Fibroblast of the aortic adventitia (primary cell): ENCODE data around the gene KCNB1. TPM values are rescaled to one million over a fixed set of nuclear protein-coding genes. Genes with fewer than 3 reads are reported as not detected.

Source experiments
- DNase-seq: peaks from one replicate; pipeline ENCODE4 v3.0.0-alpha.2; 2010; ENCODE audit warnings: low read depth
- H3K4me3 ChIP-seq: 2 replicates; pipeline ENCODE4 v1.5.1; 2011; ENCODE audit warnings: low read depth, mild to moderate bottlenecking, control low read depth, low read length, moderate library complexity
- total RNA-seq: library from RNA; depleted of rRNA; stranded (reverse); fragments of >200 nt; gene quantifications from 2 replicates; pipeline ENCODE4 v1.2.3, GENCODE V29; 2012; ENCODE audit warnings: low replicate concordance
- TF ChIP-seq, protein P1 (sequence below): IDR thresholded peaks from 2 replicates; pipeline ENCODE4 v1.5.1; 2011; ENCODE audit warnings: mild to moderate bottlenecking, low read length, control low read depth, inconsistent platforms; ENCODE audit not compliant: insufficient read depth

Gene KCNB1
- total RNA-seq, 1 donor: 0.27 TPM

DNA sequence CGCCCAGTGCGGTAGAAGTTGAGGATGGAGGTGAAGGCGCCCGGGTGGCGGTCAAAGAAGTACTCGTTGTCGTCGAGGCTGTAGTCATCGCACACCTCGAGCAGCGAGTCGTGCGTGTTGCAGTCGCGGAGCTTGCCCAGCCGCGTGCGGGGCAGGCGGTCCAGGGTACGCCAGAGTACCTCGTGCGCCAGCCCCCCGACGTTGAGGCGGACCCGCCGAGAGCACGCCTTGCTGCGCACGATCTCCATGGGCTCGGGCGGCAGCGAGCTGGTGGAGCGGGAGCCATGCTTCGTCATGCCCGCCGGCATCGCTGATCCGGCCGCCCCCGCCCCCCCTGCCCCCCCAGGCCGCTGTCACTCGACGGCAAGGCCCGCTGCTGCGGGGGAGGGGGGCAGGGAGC lies 295 bp downstream of the KCNB1 start:
- TF ChIP-seq, protein P1, sequence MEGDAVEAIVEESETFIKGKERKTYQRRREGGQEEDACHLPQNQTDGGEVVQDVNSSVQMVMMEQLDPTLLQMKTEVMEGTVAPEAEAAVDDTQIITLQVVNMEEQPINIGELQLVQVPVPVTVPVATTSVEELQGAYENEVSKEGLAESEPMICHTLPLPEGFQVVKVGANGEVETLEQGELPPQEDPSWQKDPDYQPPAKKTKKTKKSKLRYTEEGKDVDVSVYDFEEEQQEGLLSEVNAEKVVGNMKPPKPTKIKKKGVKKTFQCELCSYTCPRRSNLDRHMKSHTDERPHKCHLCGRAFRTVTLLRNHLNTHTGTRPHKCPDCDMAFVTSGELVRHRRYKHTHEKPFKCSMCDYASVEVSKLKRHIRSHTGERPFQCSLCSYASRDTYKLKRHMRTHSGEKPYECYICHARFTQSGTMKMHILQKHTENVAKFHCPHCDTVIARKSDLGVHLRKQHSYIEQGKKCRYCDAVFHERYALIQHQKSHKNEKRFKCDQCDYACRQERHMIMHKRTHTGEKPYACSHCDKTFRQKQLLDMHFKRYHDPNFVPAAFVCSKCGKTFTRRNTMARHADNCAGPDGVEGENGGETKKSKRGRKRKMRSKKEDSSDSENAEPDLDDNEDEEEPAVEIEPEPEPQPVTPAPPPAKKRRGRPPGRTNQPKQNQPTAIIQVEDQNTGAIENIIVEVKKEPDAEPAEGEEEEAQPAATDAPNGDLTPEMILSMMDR: no peak
- DNase-seq: no peak
- H3K4me3 ChIP-seq: no peak overlapping the region

- DNase-seq: no peak
- TF ChIP-seq, protein P1: no peak
- H3K4me3 ChIP-seq: no peak overlapping the region
Observed at GRCh38 chr20:49481116-49481515, 1.4 kb downstream of the KCNB1 start.

DNA sequence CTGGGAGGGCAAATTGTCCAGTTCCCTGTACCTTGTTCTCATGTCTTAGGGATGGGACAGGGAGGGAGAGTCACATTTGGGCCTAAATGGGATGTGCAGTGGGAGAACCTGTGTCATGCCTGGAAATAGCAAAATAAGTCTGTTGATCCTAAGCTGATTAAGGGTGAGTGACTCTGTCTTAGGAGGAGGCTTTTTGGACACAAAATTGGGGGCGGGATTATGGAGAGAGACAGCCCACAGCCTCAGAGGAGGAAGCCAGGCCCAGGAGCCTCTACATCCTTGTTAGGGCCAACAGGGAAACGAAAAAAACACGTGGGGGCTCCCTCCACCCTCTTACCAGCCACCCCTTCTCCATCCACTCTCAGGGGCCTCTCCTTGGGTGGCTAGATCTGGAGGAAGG lies 2.2 kb downstream of the KCNB1 start:
- H3K4me3 ChIP-seq: no peak overlapping the region
- DNase-seq: no peak
- TF ChIP-seq, protein P1: no peak

DNA sequence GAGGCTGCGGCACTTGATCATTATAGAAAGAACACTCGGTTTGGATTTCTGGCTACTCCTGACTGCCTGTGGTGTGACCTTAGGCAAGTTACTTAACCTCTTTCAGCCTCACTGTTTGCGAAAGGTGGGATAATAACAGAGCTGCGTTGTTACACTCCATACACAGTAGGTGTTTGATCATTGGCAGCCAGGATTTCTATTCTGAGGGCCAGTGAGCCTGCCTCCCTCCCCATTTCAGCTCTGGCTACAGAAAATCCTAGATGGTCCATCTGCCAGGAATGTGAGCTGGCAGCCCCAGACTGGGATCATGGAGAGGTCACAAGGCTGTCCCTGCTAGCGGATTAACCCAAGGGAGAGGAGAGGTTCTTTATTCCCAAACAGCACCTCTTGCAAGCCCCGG lies 2.7 kb downstream of the KCNB1 start:
- no peak for DNase-seq
- H3K4me3 ChIP-seq: no peak overlapping the region
- TF ChIP-seq, protein P1: no peak

GRCh38 chr20:49478754-49479689 lies 3.4 kb downstream of the KCNB1 start:
- no peak for DNase-seq
- no peak overlapping the region for H3K4me3 ChIP-seq
- TF ChIP-seq, protein P1: no peak

GRCh38 chr20:49478266-49478665 lies 4.2 kb downstream of the KCNB1 start:
- TF ChIP-seq, protein P1: no peak

More at GRCh38 chr20:49478266-49478665, 4.2 kb downstream of the KCNB1 start:
- no peak overlapping the region for H3K4me3 ChIP-seq
- no peak for DNase-seq
